ENCODE measurements around the gene LACTBL1.
"Not testable (repeated sequence)": the region's sequence is repeated elsewhere in the genome, so short reads cannot be mapped to it uniquely, and the experiment has no call there.

Gene LACTBL1, protein sequence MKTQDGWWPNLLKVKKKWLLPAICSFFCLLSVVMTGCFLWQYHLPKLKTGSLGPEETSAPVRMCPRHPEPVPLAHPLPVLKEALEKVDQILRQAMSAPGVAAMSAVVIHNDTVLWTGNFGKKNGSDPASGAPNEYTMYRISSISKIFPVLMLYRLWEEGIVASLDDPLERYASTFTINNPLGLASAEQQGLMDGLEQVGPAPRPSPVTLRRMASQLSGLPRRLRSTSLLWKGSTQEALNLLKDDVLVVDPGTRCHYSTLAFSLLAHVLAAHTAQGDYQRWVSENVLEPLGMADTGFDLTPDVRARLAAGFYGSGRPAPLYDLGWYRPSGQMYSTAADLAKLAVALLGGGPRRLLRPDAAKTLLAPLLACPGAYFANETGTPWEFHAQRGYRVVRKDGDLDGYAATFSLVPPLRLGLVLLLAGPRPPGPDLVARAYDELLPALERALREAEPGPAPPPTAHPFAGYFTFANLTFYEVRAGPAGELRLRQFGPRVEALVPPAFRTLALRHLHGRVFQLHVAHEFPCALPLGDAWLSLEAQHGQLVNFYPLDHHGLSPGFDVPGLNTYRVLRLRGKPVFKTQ
- 0 reads per million in 3 experiments for total RNA-seq

DNA sequence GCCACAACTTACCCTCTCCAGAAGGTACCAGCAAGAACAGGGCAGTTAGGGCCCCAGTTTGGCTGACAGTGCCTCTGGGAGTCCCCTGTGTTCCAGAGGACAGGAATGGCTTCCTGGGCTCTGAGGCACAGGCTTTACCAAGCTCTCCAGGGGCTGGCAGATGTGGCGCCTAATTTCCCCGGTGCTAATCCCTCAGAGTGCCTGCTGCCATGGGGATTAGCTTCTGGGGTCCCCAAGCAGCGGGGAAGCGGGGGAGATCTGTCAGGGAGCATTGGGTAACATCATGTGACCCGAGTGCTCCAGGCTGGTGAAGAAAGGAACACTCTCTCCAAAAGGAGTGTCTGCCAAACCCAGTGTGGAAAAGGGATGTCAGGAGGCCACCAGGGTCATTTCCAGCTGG is at the start of gene LACTBL1:
TSS of gene LACTBL1 (minus strand) at position 107 of the 400 bp plus-strand sequence. CDS start 550 bp downstream, outside the sequence.
- DNase-seq = no peak

DNA sequence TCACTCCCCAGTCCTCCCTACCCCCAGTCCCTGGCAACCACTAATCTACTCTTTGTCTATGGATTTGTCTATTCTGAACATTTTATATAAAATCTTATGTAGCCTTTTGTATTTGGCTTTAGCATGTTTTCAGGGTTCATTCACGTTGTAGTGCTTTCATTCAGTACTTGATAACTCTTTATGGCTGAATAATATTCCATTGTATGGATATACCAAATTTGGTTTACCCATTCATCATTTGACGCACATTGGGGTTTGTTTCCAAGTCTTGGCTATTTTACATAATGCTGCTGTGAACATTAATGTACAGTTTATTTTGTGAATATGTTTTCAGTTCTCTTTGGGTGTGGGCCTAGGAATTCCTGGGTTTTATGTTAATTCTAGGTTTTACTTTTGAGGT is 49.2 kb upstream of the LACTBL1 start:
- DNase-seq = no peak

DNA sequence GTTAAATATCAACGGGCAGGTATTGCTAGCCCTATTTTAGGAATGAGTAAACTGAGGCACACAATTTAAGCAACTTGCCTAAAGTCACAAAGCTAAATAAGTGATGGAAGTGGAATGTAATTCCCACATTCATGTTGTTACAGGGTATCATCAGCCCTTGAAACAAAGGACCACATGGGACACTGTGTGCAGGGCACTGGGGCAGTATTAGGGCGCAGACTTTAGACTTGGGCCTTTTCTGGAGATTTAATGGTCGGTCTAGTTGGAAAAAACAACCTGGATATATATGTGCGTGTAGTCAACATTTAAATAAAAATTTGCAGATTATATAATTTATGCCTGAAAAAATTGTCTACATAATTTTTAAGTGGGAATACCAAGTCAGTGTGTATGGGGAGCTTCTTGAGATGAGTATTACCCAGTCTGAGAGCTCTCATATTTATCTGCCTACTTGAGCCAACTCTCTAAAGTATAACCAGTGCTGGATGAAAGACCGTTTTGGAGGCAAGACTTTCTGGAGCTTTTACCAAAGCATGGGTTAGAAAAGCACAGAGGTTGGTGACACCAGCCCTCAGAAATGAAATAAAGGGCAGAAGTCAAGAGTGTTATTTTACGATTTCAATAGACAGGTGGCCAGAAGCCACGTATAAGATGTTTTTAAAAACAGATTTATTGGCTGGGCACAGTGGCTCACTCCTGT is 48.2 kb upstream of the LACTBL1 start:
- DNase-seq = no peak

DNA sequence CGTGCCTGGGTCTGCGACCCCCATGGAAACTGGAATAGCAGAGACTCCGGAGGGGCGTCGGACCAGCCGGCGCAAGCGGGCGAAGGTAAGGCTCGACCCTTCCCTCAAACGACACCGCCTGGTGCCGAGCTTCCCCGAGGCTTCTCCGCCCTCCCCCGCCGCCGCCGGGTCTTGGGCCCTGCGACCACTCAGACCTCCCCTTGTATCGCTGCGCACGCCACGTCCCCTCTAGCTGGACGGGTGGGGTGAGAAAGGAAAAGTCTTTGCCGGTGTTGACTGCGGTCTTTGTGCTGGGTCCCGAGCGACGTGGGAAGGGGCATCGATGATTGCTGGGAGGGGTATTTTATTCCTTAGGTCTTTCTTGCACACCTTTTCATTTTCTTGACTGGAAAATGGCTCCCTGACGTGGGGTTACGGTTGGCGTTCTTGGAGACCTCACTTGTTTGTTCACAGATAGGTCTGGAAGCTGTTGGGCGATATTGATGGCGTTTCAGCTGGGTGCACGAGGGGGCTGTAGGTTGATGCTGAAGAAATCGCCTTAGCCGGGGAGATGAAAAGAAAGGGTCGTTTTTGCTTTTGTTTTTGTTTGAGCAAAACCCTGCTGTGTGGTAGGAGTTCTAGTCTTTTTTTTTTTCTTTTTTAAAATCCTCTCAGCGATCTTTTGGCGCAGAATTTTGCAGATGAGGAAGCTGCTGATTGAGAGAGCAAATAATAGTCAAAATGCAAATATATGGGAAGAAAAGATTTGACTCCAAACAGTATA is 47.4 kb upstream of the LACTBL1 start:
- DNase-seq = peak; percentile 6

- DNase-seq = peak; percentile 87
These were observed 46.6 kb upstream of the LACTBL1 start, which contains the start of gene KDM1A for GRCh38 chr1:23019094-23019862. Gene KDM1A, plus strand, starts transcription at chr1:23019468. Its CDS starts 129 bp downstream, at chr1:23019597.

- DNase-seq = no peak
These were observed 46.0 kb upstream of the LACTBL1 start for GRCh38 chr1:23018661-23019093.

DNA sequence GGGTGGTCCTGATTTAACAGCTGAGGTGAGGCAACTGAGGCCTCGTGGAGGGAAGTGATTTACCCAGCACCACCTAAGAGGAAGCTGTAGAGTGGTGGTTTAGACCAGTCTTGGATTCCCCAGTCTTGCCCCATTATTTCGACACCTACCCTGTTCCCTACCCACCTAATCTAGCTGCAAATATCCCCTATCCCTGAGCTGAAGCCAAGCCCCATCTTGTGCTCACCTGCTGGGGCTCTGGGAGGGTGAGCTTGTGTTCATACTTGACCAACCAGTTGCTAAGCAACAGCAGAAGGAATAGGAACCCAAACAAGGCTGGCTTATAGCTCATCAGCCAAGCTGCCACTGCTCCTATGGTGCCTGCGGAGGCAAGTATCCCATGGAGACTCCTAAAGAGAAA is 41.0 kb upstream of the LACTBL1 start:
- no peak for DNase-seq

- not testable (repeated sequence) for DNase-seq
These were observed 37.4 kb upstream of the LACTBL1 start for GRCh38 chr1:23010025-23010424.

DNA sequence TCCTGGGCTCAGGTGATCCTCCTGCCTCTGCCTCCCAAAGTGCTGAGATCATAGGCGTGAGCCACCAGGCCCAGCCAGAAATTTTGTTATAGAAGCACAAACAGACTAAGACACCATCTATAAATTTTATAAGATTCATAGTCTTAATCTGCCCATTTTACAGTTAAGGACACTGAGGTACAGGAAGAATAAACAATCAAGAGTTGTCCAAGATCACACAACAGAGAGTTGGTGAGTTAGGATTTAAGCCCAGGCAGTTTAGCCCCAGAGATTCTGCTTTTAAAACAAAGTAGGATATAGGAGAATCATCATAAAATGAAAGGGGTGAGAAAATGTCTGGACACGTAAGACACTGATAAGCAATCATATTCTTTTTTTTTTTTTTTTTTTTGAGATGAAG is 36.2 kb upstream of the LACTBL1 start:
- no peak for DNase-seq

DNA sequence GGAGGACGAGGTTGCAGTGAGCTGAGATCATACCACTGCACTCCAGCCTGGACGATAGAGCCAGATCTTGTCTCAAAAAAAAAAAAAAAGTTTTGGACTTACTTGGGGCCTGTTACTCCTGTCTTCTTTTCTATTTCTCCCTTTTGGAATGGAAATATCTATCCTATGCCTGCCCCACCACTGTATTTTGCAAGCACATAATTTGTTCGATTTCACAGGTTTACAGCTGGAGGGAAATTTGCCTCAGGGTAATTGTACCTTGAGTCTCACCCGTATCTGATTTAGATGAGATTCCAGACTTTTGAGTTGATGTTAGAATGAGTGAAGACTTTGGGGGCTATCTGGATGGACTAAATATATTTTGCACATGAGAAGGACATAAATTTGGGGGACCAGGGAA is 34.4 kb upstream of the LACTBL1 start:
- no peak for DNase-seq

DNA sequence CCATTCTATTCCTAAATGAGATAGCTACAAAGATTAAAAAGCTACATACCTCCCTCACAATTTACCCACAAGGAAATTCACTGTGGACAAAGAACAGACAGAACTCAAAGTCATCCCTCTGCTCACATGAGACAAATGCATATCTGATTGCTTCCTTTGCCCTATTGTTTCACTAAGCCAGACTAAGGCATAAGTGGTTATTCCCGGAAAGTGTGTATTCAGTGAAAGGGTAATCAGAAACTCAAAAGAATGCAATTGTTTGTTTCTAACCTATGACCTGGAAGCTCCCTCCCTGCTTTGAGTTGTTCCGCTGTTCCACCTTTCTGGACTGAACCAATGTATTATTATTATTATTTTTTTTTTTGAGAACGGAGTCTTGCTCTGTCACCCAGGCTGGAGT is 32.1 kb upstream of the LACTBL1 start:
- not testable (repeated sequence) for DNase-seq

GRCh38 chr1:23004112-23004511 is 31.4 kb upstream of the LACTBL1 start:
- DNase-seq = no peak

GRCh38 chr1:23002218-23002617 is 29.6 kb upstream of the LACTBL1 start:
- DNase-seq = not testable (repeated sequence)

DNA sequence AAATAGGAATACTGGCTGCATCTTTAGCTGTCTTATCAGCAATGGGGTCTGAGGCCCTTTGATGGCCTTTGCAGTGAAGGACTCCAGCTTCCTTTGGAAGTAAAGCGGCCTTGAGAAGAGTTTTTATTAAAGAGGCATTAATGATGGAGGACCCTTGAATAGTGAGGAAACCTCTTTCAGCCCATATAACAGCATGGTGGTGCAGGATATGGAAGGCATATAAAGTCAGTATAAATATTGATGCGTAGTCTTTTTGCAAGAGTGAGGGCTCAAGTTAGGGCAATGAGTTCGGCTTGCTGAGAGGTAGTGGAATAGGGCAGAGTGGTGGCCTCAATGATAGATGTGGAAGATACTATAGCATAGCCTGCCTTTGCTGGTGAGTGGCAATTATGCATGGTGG is 27.5 kb upstream of the LACTBL1 start:
- not testable (repeated sequence) for DNase-seq

GRCh38 chr1:22997528-22997927 is 24.9 kb upstream of the LACTBL1 start:
- not testable (repeated sequence) for DNase-seq

GRCh38 chr1:22995774-22996173 is 23.1 kb upstream of the LACTBL1 start:
- DNase-seq = no peak

DNA sequence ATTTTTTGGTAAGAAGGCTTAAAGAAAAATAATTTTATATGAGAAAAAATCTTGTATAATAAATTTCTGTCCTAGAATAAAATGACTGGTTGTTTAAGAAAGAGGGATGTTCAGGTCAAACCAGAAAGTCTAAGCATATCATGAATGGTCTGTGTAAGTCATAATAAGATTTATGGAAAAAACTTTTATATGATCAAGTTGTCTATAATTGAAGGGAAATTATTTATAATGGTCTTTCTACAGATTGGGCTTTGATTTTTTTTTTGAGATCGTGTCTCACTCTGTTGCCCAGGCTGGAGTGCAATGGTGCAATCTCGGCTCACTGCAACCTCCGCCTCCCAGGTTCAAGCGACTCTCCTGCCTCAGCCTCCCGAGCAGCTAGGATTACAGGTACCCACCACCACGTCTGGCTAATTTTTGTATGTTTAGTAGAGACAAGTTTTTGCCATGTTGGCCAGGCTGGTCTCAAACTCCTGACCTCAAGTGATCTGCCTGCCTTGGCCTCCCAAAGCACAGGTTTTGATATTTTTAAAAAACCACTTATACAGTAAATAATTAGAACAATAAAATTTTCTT is 20.6 kb upstream of the LACTBL1 start:
- not testable (repeated sequence) for DNase-seq

DNA sequence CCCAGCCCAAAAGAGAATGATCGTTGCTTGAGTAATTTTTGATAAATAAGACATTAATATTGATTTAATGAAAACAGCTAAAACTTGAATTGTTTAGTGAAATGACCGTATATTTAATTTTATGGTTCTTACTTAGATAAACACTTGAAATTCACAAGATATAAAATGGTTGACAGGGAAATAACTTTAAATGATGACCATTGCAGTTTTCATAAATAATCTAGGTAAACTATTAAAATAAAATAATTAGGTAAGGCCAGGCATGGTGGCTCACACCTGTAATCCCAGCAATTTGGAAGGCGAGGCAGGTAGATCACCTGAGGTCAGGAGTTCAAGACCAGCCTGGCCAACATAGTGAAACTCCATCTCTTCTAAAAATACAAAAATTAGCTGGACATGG is 19.7 kb upstream of the LACTBL1 start:
- DNase-seq = not testable (repeated sequence)

- DNase-seq = no peak
These were observed 11.3 kb upstream of the LACTBL1 start for GRCh38 chr1:22983944-22984343.

DNA sequence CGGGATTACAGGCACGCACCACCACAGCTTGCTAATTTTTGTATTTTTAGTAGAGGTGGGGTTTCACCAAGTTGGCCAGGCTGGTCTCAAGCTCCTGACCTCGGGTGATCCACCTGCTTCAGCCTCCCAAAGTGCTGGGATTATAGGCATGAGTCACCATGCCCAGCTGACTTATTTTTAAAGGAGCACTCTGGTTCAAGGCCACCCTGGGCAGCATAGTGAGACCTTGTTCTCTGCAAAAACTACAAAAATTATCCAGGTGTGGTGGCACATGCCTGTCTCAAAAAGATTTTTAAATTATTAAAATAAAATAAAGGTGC is 7.8 kb upstream of the LACTBL1 start:
- DNase-seq = not testable (repeated sequence)

DNA sequence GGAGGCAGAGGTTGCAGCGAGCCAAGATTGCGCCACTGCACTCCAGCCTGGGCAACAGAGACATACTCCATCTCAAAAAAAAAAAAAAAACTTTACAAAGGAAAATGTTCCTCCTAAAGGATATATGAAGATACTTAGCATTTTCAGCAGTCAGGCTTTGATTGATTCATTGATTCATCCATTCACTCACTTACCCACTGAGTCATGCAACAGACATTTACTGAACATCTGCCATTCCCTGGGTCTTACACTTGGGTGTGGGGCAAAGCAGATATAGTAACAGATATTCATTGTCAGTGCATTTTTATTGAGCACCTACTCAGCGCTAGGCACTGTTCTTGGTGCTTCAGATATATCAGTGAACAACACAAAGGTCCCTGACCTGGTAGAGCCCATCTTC is 5.6 kb upstream of the LACTBL1 start:
- no peak for DNase-seq

Data from central memory CD4-positive, alpha-beta T cell (primary cell).